ENCODE data around the gene GREM1.

- TF ChIP-seq CTCF (IDR thresholded peaks at IDR 0.05; ENCODE audit: low read length): no peak
- no peak for TF ChIP-seq EZH2 (optimal IDR thresholded peaks at IDR 0.05; ENCODE audit: low read depth, low read length)
Measured at GRCh38 chr15:32706704-32707103, 11.1 kb upstream of the GREM1 start.
